Left ventricle myocardium inferior (tissue), 1 donor: ENCODE data around the gene LENG8. TPM values are rescaled to one million over a fixed set of nuclear protein-coding genes. Genes with fewer than 3 reads are reported as not detected.
"Not testable (repeated sequence)": the region's sequence is repeated elsewhere in the genome, so short reads cannot be mapped to it uniquely, and the experiment has no call there.

ENCODE experiments used
- DNase-seq: peaks from one replicate; pipeline ENCODE4 v3.0.0-alpha.2; 2020
- H3K27ac ChIP-seq: fragments of 200-600 bp; replicated peaks from 2 replicates; pipeline ENCODE4 v1.8.0; 2021
- H3K27me3 ChIP-seq: fragments of 200-600 bp; 2 replicates; pipeline ENCODE4 v1.8.0; 2021; ENCODE audit warnings: low read depth
- H3K36me3 ChIP-seq: fragments of 200-600 bp; 2 replicates; pipeline ENCODE4 v1.8.0; 2021
- H3K4me1 ChIP-seq: fragments of 200-600 bp; 2 replicates; pipeline ENCODE4 v1.8.0; 2021
- H3K4me3 ChIP-seq: fragments of 200-600 bp; 2 replicates; pipeline ENCODE4 v1.8.0; 2021; ENCODE audit warnings: mild to moderate bottlenecking, moderate library complexity
- H3K9me3 ChIP-seq: fragments of 200-600 bp; replicated peaks from 2 replicates; pipeline ENCODE4 v1.8.0; 2021
- intact Hi-C: fragments of 100-400 bp; cut with micrococcal nuclease; formaldehyde crosslinking; loops from one replicate; pipeline ENCODE4 v1.11.0; 2022
- total RNA-seq: library from RNA; stranded (reverse); fragmentation: NEBNext Ultra II Directional; extraction: Animal tissue kit (Norgen Biotek cat#: 25700); gene quantifications from one replicate; pipeline ENCODE4 v1.2.1, GENCODE V29; 2021
- TF ChIP-seq, protein P1 (sequence below): fragments of 200-600 bp; IDR thresholded peaks from 2 replicates; pipeline ENCODE4 v1.8.0; 2021; ENCODE audit warnings: antibody characterized with exemption, mild to moderate bottlenecking, borderline replicate concordance
- donor health status: DM: no; HTN: yes; CAD: no; lungs with severe emphysema.

Gene LENG8
- total RNA-seq, 1 donor from 2014 or later: 66.0 TPM

DNA sequence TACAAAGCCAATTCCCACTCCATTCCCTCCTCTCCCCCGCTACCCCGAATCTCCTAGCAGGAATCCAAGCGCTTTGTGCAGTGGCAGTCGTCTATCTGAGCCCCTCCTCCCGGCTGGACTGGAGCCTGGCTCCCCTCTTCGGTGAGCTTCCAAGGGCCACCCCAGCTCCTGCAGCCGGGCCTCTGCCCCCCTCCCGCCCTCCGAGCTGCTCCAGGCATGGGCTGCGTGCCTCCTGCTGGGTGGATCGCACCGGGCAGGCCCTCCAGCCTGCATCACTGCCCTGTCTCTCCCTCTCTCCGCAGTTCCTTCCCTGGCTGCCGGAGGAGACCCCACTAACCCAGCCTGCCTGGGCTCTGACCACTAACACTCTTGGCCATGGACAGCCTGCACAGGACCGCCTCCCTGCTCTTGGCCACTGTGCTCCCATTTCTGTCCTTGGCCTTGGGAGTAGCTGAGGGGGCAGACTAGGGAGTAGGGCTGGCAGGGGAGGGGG is 12.9 kb upstream of the LENG8 start:
- H3K4me1 ChIP-seq: peaks cover 49% of the 10 kb centered on the region

DNA sequence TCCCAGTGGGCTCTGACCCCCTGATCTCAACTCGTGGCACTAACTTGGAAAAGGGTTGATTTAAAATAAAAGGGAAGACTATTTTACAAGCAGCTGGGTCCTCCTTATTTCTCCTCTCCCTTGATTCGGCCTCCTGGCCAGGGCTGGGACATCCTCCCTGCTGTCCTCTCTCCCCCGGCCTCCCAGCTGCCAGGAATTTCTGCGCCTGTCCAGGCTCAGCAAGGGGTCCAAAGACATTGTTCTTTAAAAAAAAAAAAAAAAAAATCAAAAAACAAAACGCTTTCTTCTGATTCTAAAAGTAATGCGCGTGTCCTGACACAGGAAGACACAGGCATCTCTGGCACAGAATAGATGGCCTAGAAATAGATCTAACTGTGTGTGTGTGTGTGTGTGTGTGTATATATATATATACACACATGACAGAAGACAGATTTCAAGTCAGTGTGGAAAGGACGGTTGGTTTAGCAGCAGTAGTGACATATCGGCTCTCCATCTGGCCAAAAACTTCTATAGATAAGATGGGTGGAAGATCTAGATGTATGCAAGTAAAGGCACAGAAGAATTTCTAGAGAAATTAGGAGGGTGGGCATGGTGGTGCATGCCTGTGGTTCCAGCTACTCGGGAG is 12.3 kb upstream of the LENG8 start:
- H3K4me3 ChIP-seq: no peak overlapping the region
- intact Hi-C loops: no loop called here
- TF ChIP-seq, protein P1, sequence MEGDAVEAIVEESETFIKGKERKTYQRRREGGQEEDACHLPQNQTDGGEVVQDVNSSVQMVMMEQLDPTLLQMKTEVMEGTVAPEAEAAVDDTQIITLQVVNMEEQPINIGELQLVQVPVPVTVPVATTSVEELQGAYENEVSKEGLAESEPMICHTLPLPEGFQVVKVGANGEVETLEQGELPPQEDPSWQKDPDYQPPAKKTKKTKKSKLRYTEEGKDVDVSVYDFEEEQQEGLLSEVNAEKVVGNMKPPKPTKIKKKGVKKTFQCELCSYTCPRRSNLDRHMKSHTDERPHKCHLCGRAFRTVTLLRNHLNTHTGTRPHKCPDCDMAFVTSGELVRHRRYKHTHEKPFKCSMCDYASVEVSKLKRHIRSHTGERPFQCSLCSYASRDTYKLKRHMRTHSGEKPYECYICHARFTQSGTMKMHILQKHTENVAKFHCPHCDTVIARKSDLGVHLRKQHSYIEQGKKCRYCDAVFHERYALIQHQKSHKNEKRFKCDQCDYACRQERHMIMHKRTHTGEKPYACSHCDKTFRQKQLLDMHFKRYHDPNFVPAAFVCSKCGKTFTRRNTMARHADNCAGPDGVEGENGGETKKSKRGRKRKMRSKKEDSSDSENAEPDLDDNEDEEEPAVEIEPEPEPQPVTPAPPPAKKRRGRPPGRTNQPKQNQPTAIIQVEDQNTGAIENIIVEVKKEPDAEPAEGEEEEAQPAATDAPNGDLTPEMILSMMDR: no peak
- H3K9me3 ChIP-seq: no peaks in the 10 kb centered on the region
- DNase-seq: no peak
- H3K27ac ChIP-seq: peak overlapping the region; percentile 27
- H3K36me3 ChIP-seq: no peaks in the 10 kb centered on the region
- H3K27me3 ChIP-seq: peaks cover 20% of the 10 kb centered on the region
- H3K4me1 ChIP-seq: peaks cover 42% of the 10 kb centered on the region

More for the DNA sequence above, 12.9 kb upstream of the LENG8 start:
- intact Hi-C loops: no loop called here
- H3K36me3 ChIP-seq: no peaks in the 10 kb centered on the region
- DNase-seq: no peak
- TF ChIP-seq, protein P1: peak; percentile 12
- H3K9me3 ChIP-seq: no peaks in the 10 kb centered on the region
- H3K4me3 ChIP-seq: no peak overlapping the region
- peaks cover 27% of the 10 kb centered on the region for H3K27me3 ChIP-seq
- peak overlapping the region; percentile 27 for H3K27ac ChIP-seq

DNA sequence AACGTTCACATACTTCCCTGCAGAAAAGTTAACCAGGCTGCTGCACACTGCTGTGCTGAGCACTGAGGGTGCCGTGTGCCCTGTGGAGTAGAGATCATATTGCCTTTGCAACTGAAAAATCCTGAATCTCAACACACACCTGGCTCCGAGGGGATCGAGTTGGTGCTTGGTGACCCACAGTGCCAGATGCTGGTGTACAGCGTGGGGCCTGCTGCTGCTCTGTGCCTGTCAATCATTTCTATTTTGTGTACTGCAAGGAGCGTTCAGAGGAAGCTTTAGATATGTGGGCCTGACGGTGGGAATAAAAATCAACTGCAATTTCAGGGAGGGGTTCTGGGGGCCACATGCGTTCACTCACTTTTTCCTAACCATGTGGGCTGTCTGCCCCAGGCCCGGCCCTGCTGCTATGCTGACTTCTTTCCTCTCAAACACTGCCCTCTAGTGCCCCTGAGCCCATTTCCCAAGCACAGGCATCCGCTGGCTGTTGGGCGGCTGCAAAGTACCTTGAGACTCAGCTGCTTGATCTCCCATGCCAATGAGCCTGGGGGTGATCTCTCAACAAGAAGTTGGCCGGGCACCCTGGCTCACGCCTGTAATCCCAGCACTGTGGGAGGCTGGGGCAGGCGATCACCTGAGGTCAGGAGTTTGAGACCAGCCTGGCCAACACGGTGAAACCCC is 9.7 kb upstream of the LENG8 start:
- Histone ChIP-seq H3K4me1 (peaks cover 38% of the 10 kb centered on the region), H3K9me3 (no peaks in the 10 kb centered on the region), H3K4me3 (no peak overlapping the region), H3K36me3 (peaks cover 17% of the 10 kb centered on the region), H3K27ac (no peak overlapping the region), H3K27me3 (no peaks in the 10 kb centered on the region)
- intact Hi-C loops: no loop called here
- TF ChIP-seq, protein P1: peak; percentile 44
- DNase-seq: no peak

DNA sequence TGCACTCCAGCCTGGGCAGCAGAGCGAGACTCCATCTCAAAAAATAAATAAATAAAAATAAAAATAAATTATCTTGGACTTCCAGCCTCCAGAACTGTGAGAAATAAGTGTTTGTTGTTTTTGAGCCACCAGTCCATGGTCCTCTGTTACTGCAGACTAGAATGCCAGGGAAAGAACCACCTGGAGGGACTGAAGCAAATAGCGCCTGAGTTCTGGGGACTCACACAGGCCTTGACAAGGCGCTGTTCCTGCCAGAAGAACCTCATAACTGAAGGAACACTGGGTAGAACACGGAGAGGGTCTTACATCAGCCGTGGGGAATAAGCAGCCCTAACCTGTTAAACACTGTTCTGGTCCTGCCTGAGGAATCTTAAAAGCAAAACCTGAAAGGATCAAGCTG is 8.4 kb upstream of the LENG8 start:
- no peaks in the 10 kb centered on the region for H3K9me3 ChIP-seq
- H3K4me1 ChIP-seq: peaks cover 25% of the 10 kb centered on the region
- TF ChIP-seq, protein P1: no peak
- no peak overlapping the region for H3K27ac ChIP-seq
- intact Hi-C loops: no loop called here
- H3K4me3 ChIP-seq: no peak overlapping the region
- peaks cover 30% of the 10 kb centered on the region for H3K36me3 ChIP-seq
- no peaks in the 10 kb centered on the region for H3K27me3 ChIP-seq
- no peak for DNase-seq

DNA sequence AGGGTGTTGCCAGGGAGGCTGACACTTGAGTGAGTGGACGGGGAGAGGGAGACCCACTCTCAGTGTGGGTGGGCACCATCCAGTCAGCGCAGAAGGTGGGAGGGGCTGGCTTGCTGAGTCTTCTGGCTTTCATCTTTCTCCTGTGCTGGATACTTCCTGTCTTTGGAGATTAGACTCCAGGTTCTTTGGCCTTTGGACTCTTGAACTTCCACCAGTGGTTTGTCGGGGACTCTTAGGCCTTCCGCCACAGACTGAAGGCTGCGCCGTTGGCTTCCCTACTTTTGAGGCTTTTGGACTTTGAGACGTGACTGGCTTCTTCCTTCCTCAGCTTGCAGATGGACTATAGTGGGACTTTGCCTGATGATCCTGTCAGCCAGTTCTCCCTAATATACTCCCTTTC is 4.3 kb upstream of the LENG8 start:
- Histone ChIP-seq H3K27ac (no peak overlapping the region), H3K9me3 (no peaks in the 10 kb centered on the region), H3K36me3 (peaks cover 38% of the 10 kb centered on the region), H3K4me1 (peaks cover 36% of the 10 kb centered on the region), H3K4me3 (no peak overlapping the region), H3K27me3 (no peaks in the 10 kb centered on the region)
- no peak for DNase-seq
- intact Hi-C loops: no loop called here
- TF ChIP-seq, protein P1: no peak

DNA sequence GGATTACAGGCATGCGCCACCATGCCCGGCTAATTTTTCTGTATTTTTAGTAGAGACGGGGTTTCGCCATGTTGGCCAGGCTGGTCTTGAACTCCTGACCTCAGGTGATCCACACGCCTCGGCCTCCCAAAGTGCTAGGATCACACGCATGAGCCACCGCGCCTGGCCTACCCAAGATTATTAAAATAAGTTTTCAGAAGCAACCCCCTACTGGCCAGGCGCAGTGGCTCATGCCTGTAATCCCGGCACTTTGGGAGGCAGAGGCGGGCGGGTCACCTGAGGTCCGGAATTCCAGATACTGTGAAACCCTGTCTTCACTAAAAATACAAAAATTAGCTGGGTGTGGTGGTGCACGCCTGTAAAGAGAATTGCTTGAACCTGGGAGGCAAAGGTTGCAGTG is 2.6 kb upstream of the LENG8 start:
- H3K9me3 ChIP-seq, DNase-seq, intact Hi-C loops, H3K27ac ChIP-seq, H3K27me3 ChIP-seq, H3K4me3 ChIP-seq: not testable (repeated sequence)
- peaks cover 52% of the 10 kb centered on the region for H3K4me1 ChIP-seq
- peaks cover 46% of the 10 kb centered on the region for H3K36me3 ChIP-seq
